Left lobe of liver (tissue), 2 donors: ENCODE data around the gene PTPRT. TPM values are rescaled to one million over a fixed set of nuclear protein-coding genes. Genes with fewer than 3 reads are reported as not detected.
A peak's percentile ranks its signal among the peaks of the same experiment; 100 is the strongest.

Experiments
- ATAC-seq: fragments of 200-7000 bp; cut with Tn5 transposase; one replicate; pipeline ENCODE4 v1.9.1; 2020; ENCODE audit warnings: mild to moderate bottlenecking, moderate library complexity
- DNase-seq: peaks from one replicate; pipeline ENCODE4 v3.0.0-alpha.2; 2020; ENCODE audit warnings: low spot score
- total RNA-seq: library from RNA; stranded (reverse); gene quantifications from one replicate; pipeline ENCODE4 v1.2.1, GENCODE V29; 2021
- donor health status: DM: no; HTN: no; CAD: no; lungs with moderate emphysema.
- donor health status: DM: no; HTN: yes; CAD: no.

Gene PTPRT
- total RNA-seq, 1 donor from 2014 or later = 0.88 TPM

- ATAC-seq (no peak), DNase-seq (no peak)
Measured at GRCh38 chr20:42855896-42856295, 333.8 kb downstream of the PTPRT start.

- no peak for ATAC-seq
Measured at GRCh38 chr20:42852691-42853090, 337.0 kb downstream of the PTPRT start.

GRCh38 chr20:42846784-42847490, 342.8 kb downstream of the PTPRT start:
- DNase-seq = no peak
- ATAC-seq = no peak

More at GRCh38 chr20:42852691-42853090, 337.0 kb downstream of the PTPRT start:
- no peak for DNase-seq

GRCh38 chr20:42844751-42845150, 345.0 kb downstream of the PTPRT start:
- no peak for ATAC-seq
- no peak for DNase-seq

DNA sequence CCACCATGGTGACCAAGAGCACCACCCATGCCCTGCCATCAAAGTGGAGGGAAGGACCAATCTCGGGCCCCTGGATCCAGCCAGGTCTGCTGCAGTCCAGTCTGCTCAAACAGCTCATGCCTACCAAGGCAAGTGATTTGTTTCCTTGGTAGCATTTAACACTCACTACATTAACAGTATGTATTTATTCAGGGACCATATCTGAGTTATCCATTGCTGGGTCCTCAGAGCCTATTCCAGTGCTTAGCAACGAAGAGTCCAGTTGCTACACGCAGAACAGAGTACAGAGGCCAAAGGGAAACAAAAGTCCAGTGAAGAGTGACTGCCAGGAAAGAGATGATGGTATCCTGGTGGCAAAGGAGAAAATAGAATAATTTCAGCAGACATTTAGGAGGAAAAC, 352.2 kb downstream of the PTPRT start:
- no peak for ATAC-seq
- DNase-seq = no peak

- no peak for DNase-seq
- no peak for ATAC-seq
Measured at GRCh38 chr20:42836339-42836738, 353.4 kb downstream of the PTPRT start.

- DNase-seq (no peak), ATAC-seq (no peak)
Measured at GRCh38 chr20:42807876-42808275, 381.8 kb downstream of the PTPRT start.

DNA sequence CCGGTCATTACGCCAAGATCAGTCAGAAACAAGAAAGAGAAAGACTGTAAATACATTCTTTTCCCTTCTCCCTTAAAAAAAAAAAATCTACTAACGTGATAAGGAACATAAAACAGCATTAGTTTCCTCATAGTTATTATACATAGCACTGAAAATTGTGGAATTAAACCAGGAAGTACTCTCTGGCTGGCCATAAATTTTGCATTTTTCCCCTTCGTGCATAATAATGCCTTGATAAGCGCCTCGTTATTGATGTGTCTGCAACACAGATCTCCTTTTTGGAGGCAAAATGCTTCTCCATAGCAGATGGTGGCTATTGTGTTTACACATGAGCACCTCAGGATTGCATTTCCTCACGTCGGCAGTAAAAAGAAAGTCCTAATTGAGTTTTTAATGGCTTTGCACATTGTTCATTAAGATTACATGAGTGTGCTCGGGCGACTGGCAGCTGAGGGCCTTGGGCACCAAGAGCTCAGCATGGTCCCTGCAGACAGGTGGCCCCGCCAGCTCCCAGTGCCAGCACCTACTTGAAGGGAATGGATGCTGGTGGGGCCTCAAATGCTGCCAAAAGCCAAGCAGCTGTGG, 394.5 kb downstream of the PTPRT start:
- DNase-seq = no peak
- no peak for ATAC-seq

DNA sequence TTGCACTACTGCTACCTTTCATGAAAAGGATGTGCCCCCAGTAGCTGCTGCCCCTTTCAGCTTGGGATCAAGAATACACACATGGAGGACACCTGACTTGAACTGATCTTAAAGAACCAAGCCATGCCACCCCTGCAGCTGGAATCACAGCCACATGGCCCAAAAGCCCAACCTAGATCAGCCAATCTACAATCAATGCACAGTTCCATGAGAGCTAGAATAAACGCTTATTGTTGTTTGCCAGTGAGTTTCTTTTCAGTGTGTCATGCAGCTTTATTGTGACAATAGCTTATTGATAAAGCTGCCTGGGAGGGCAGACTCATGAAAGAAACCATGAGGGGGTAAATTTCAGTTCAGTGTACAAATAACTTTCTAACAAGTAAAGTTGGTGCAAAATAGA, 397.7 kb downstream of the PTPRT start:
- DNase-seq = no peak
- no peak for ATAC-seq

DNA sequence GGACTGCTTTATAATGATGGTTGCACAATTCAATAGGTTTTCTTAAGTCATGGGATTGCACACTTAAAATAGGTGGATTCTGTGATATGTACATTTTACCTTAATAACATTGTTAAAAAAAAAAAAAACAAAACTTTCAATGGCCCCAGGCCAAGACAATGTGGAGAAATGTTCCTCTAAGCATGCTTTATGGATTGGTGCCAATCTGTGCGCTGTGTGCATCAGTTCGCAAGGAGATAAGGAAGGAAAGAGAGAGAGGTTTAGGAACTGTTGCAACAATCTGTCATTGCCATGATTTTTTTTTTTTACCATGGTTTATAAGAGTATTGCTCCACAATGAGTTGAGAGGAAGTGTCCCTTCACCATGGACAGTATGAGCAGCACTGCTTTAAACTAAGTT, 399.6 kb downstream of the PTPRT start:
- no peak for DNase-seq
- ATAC-seq = no peak

GRCh38 chr20:42788707-42789106, 401.0 kb downstream of the PTPRT start:
- no peak for DNase-seq
- no peak for ATAC-seq

DNA sequence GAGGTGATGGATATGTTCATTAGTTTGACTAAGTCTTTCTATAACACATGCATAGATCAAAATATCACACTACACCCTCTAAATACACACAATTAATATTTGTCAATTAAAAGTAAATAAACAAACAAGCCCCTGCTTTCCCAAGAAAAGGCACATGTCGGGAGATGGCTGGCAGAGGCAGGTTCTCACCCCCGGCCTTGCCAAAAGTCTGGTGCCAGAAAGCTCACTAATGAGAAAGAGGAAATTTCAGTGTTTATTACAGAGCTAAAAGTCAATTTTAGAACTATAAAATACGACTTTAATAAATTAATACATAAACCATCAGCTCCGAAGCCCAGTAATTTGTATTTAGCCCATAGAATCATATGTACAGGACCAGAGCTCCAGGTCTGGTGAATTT, 404.7 kb downstream of the PTPRT start:
- DNase-seq = no peak
- ATAC-seq = no peak

- ATAC-seq (no peak), DNase-seq (no peak)
Measured at GRCh38 chr20:42779216-42779615, 410.5 kb downstream of the PTPRT start.

GRCh38 chr20:42775866-42776265, 413.8 kb downstream of the PTPRT start:
- ATAC-seq (no peak), DNase-seq (no peak)

DNA sequence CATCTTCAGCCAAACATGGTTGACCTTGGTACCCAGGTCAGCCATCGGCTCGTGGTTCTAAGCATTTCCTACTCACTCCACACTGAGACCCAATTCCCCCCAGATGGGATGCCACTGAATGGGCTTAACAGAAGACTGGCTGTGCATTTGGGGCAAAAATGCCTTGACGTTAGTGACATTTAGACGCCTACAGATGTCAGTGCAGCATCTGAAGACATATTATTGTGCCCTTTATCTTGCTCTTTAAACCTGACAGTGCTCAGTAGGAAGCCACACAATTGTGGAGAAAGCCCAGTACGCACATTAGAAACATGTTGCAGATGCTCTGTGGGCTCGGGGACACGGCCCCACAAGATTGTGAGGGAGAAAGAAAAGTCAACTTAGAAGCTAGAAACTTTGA, 414.7 kb downstream of the PTPRT start:
- no peak for DNase-seq
- no peak for ATAC-seq

DNA sequence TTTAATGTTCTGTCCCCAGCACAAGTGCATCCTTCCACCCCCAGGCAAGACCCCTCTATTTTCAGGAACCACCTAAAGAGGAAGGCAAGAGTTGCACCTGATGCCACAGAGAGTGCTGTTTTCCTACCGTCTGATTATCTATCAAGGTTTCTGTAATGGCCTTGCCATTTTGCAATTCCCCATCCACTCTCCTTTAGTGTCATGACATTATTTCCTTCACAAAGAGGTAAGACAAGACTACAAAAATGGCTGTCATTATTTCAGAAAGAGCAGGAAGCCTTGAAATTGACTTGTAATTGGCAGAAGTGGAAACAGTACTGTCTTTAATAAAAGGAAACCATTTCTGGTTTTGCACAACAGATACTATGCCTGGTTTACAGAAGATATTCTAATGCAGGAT, 426.7 kb downstream of the PTPRT start:
- ATAC-seq (no peak), DNase-seq (no peak)

DNA sequence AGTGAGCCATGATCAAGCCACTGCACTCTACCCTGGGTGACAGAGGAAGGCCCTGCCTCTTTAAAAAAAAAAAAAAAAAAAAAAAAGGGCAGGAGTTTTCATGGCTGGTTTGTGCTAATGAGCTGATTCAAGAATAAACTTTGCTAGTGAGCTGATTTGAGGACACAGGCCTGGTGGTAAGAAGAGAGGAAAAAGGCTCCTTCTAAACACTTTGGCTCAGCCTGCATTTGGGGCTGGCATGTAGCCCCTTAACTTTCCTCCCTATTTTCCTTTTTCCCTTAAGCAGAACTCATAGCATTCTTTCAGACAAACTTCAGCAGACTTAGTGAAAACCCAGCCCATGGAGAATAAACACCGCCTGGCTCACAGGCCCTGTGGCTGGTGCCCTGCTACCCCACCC, 432.7 kb downstream of the PTPRT start:
- DNase-seq (no peak), ATAC-seq (no peak)

DNA sequence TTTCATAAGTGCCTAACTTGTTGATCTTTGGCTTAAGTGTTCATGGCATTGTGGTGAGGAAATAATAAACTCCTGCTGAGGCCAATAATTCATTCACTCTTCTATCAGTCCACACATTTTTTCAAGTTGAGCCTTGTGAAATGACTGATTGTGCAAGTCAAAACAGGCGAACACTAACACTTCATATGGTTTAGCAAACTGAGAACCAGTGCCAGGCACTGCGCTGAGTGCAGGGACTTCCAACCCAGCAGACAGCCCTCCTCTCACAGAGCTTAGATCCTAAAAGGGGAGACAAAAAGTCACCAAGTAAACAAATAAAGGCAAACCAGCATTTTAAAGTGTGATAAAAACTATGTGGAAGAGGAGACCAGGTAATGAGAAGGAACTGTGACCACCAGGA, 435.0 kb downstream of the PTPRT start:
- ATAC-seq (peak; percentile 59), DNase-seq (no peak)

DNA sequence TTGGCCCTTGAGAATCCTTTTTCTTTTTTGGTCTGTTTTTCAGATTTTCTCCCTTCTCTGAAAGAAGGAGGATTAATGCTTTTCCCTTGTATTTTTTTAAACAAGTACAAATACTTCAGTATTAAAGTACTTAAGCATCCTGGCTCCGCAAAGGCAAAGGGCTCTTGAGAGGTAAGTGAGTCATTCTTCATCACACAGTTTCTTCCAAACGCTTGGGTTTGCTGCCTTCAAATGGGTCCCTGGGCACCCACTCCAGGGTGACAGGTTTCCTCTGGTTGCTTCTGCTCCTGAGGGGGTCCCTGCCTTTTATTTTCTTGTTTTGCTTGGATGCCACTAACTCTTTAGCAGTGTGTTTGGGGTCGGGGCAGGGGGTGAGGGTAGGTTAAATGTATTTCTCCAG, 437.1 kb downstream of the PTPRT start:
- no peak for ATAC-seq
- DNase-seq = no peak

DNA sequence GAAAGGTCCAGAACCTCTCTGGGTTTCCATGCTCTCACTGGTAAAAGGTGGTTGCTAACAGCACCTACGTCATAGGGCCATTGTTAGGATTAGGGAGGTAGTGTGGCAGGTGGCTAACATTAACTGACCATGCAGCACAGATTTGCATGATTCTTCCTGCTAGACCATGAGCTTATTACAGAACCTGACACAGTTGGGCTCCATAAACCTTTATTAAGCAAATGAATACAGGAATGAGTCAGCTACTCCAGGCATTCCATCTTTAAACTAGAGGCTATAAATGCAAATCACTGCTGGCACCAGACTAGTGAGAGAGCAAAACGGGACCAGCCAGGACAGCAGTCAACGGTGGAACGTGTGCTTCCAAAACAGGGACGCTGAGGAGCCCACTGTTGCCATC, 440.1 kb downstream of the PTPRT start:
- DNase-seq (no peak), ATAC-seq (no peak)

DNA sequence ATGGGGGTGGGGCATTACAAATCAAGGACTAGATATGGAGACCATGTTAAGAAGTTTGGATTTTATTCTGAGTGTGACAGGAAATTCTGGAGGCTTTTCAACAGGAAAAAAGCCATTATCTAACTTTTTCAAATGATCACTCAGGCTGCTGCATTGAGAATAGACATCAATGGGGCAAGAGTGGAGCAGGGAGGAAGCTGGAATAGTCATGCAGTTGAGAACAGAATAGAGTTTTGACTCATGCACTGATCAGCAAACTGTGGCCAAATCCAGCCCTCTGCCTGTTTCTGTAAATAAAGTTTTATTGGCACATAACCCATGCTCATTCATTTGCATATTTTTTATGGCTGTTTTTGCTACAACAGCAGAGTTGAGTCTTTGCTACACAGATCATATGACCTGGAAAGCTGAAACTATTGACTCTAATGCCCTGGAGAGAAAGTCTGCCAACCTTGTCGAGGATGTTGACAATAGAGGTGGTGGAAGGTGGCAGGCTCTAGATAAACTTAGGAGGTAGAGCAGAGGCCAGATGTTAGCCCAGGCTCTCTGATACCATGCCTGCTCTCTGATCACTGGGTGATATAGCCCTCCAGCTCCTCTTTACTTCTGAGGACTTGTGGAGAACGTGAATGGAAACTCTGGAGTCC, 441.8 kb downstream of the PTPRT start:
- ATAC-seq = peak; percentile 60
- DNase-seq = no peak

DNA sequence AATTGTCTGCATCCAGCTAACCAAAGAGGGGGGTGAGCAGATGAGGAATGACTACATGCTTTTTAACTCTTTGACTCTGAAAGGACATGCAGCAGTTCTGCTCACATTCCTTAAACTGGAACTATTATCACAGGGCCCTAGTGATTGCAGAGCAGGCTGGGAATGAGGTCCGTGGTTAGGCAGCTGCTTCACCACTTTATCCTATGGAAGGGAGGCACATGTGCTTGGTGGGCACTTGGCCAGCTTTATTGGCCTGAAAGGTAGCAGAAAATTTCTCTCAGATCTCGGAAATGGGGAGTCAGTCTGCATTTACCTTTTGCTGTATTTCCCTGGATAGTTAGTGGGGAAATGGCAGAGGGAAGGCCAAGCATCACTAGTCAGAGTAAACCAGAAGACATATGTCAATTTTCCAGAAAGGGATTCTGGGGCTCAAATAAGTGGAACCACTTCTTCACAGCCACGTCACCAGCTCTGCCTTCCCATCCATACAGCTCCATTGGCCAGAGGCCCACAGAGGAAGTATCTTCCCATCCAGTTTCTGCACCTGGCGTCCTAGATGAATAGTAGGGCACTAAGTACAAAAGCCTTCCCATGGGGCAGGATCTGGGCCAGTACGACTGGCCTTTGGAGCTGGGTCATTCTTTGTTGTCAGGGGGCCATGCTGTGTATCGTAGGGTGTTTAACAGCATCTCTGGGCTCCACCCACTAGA, 444.8 kb downstream of the PTPRT start:
- ATAC-seq = no peak
- DNase-seq = no peak
